Lung (tissue), 12 donors: ENCODE results near the gene VASN. TPM values are rescaled to one million over a fixed set of nuclear protein-coding genes. Genes with fewer than 3 reads are reported as not detected.

Experiments
- ATAC-seq: fragments of 200-7000 bp; cut with Tn5 transposase; one replicate; pipeline ENCODE4 v1.9.1; 2020; ENCODE audit warnings: moderate number of reproducible peaks; ENCODE audit not compliant: insufficient read depth, low FRiP score
- DNase-seq, 3 donors: peaks; one replicate each; pipeline ENCODE4 v3.0.0-alpha.2; 2013 to 2017
- H3K27ac ChIP-seq, 2 donors: one replicate each; pipeline ENCODE4 v1.5.1; 2013; ENCODE audit warnings: mild to moderate bottlenecking in 2 of 2, moderate library complexity in 2 of 2, control low read depth in 1 of 2, inconsistent platforms in 1 of 2, low read depth in 1 of 2, low read length in 1 of 2
- H3K27me3 ChIP-seq, 3 donors: one replicate each; pipeline ENCODE4 v1.5.1; 2013; ENCODE audit warnings: low read length in 2 of 3; ENCODE audit not compliant: control insufficient read depth in 3 of 3, insufficient read depth in 3 of 3
- H3K36me3 ChIP-seq, 4 donors: one replicate each; pipeline ENCODE4 v1.5.1; 2013; ENCODE audit warnings: low read length in 4 of 4, mild to moderate bottlenecking in 1 of 4, moderate library complexity in 1 of 4; ENCODE audit not compliant: control insufficient read depth in 4 of 4, insufficient read depth in 4 of 4
- H3K4me1 ChIP-seq, 5 donors: one replicate each; pipeline ENCODE4 v1.5.1; 2013; ENCODE audit warnings: low read length in 5 of 5, mild to moderate bottlenecking in 2 of 5, moderate library complexity in 1 of 5; ENCODE audit not compliant: control insufficient read depth in 5 of 5, insufficient read depth in 5 of 5
- H3K4me3 ChIP-seq: one replicate; pipeline ENCODE4 v1.5.1; 2013; ENCODE audit warnings: mild to moderate bottlenecking, control low read depth, moderate library complexity
- H3K9ac ChIP-seq, 2 donors: one replicate each; pipeline ENCODE4 v1.5.1; 2013; ENCODE audit warnings: low read length in 2 of 2, control low read depth in 1 of 2; ENCODE audit not compliant: insufficient read depth in 1 of 2
- H3K9me3 ChIP-seq, 4 donors: one replicate each; pipeline ENCODE4 v1.5.1; 2013; ENCODE audit warnings: low read length in 3 of 4, mild to moderate bottlenecking in 1 of 4, moderate library complexity in 1 of 4; ENCODE audit not compliant: control insufficient read depth in 4 of 4, insufficient read depth in 3 of 4
- CTCF ChIP-seq: IDR thresholded peaks from 2 replicates; pipeline ENCODE4 v1.5.1; 2012; ENCODE audit warnings: mild to moderate bottlenecking; ENCODE audit errors: control extremely low read depth, extremely low read depth
- WGBS, 2 donors: extraction: QIAGEN DNeasy Blood & Tissue Kit; methylation state at CpG; one replicate each; pipeline ENCODE4 v1.1.7; 2013; 5-methylcytosine and 5-hydroxymethylcytosine counted together
- polyA plus RNA-seq, 2 donors: library from polyadenylated mRNA; stranded (reverse); fragments of 200-250 nt; gene quantifications; one replicate each; pipeline ENCODE4 v1.2.1, GENCODE V29; 2013
- total RNA-seq, 2 donors: library from RNA; depleted of rRNA in 1 of 2; stranded (reverse); fragments of >200 nt in 1 of 2; gene quantifications; one replicate each; pipeline ENCODE4 v1.2.1, GENCODE V29; 2014 to 2021
- donor health status: control.
- donor health status: control.
- donor health status: Bipolar disorder and iron deficiency.
- donor health status: healthy.
- donor health status: DM: yes; HTN: yes; CAD: no.

Gene VASN
- total and polyA plus RNA-seq, 4 donors, result 18.8 to 42.9 (median 31.3) TPM

DNA sequence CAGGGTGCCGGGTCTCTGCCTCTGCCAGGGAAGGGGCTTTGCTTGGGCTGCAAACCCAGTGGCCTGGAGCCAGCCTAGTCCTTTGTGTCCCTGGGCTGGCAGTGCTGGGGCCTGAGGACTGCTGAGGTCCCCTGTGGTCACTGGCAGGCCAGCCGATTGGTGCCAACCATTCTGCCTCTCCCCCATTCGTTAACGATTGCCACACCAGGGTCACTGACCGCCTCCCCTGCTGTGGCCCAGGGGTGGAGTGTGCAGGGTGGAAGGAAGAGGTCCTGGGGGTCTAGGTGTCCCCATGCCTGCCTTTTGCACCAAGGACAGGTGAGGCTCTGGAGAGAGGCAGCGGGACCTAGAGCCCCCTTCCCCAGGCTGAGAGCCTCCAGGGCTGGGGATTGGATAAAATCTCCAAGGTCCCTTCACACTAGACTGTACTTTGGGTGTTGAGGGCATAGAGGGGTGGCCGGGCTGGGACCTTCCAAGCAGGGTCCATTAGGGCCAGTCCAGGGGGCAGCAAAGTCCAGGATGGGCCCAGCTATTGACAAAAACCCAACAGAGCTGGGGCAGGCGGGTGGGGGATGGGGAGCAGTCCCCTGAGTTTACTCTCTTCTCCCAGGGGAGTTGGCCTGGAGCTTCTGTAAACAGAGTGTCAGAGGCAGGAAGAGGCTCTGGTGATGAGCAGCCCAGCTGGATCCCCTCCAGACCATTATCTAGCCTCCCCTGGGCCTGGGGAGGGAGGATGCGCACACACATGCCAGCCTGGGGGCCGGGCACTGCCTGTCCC is 1.1 kb downstream of the VASN start:
- H3K9me3 ChIP-seq, result no peaks in the 10 kb centered on the region
- TF ChIP-seq CTCF, result no peak
- H3K4me1 ChIP-seq, result peaks cover 7 to 71% (median 48%) of the 10 kb centered on the region in 5 donors
- DNase-seq (peak in 2 of 3 donors; percentile 49 to 62), ATAC-seq (no peak)
- H3K36me3 ChIP-seq, result peaks cover 0 to 3% (median 1%) of the 10 kb centered on the region in 4 donors
- 37 to 60% methylated on average over 9 to 10 of the region's 10 CpGs for WGBS, 2 donors
- H3K27ac ChIP-seq, result peak overlapping the region; percentile 1 to 92
- peak overlapping the region; percentile 39 for H3K4me3 ChIP-seq
- H3K27me3 ChIP-seq, result no peaks in the 10 kb centered on the region
- H3K9ac ChIP-seq, result peak overlapping the region in 1 of 2 donors; percentile 42

GRCh38 chr16:4373356-4373908 is 1.8 kb downstream of the VASN start:
- Histone ChIP-seq H3K4me3 (peak overlapping the region; percentile 39), H3K27me3 (no peaks in the 10 kb centered on the region), H3K9me3 (no peaks in the 10 kb centered on the region), H3K36me3 (peaks cover 0 to 7% (median 1%) of the 10 kb centered on the region in 4 donors), H3K4me1 (peaks cover 7 to 72% (median 49%) of the 10 kb centered on the region in 5 donors), H3K27ac (peak overlapping the region; percentile 5 to 92), H3K9ac (peak overlapping the region in 1 of 2 donors; percentile 69)
- WGBS, 2 donors, result 40 to 69% methylated on average over 8 to 9 of the region's 9 CpGs
- DNase-seq, result no peak
- no peak for TF ChIP-seq CTCF
- no peak for ATAC-seq

DNA sequence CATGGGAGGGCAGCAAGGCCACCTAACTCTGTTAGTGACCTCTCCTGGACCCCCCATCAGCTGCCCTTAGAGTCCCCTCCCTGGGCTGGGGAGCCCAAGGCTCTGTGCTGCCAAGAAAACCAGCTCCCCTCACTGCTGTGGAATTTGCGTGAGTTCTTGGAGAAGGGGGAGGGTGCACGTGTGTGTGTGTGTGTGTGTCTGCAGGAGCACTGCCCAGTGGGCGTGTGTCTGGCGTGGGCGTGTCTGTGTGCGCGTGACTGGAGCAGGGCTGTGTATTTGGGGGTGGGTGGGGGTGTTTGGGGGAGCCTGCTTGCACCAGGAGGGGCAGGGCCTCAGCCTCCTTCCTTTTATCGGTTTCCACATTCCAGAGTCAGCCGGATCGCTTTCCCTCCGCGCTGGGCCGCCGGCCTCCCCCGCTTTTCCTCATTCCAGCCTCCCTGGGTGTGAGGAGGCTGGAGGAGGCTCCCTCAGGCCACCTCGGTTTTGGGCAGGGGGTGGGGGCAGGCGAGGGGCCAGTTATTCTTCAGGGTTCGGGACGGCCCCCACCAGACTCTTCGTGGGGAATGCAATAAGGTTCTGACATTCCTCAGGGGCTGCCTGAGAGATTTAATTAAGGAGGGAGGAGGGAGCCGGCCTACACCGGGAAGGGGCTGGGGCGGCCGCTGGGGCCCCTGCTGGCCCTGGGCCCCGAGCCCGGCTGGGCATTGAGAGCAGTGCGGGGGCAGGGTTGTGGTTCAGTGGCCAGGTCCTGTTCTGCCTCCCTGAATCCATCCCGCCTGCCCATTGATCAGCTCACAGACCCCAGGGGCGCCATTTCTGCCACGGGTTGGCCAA is 2.5 kb downstream of the VASN start:
- 43 to 60% methylated on average over 28 to 30 of the region's 30 CpGs for WGBS, 2 donors
- no peak for ATAC-seq
- H3K9ac ChIP-seq, result peak overlapping the region in 1 of 2 donors; percentile 69

More for the DNA sequence above, 2.5 kb downstream of the VASN start:
- no peak for TF ChIP-seq CTCF
- Histone ChIP-seq H3K9me3 (no peaks in the 10 kb centered on the region), H3K27ac (peak overlapping the region in 1 of 2 donors; percentile 94), H3K27me3 (no peaks in the 10 kb centered on the region), H3K36me3 (peaks cover 0 to 10% (median 1%) of the 10 kb centered on the region in 4 donors), H3K4me1 (peaks cover 7 to 72% (median 47%) of the 10 kb centered on the region in 5 donors), H3K4me3 (peak overlapping the region; percentile 21)
- DNase-seq, result peak; percentile 87 to 93 (median 91)
